Measurements from ENCODE around the gene CEP83. TPM values are rescaled to one million over a fixed set of nuclear protein-coding genes. Genes with fewer than 3 reads are reported as not detected.
"Not testable (repeated sequence)": the region's sequence is repeated elsewhere in the genome, so short reads cannot be mapped to it uniquely, and the experiment has no call there.

The CEP83 gene
- total RNA-seq, 4 donors from 2014 or later: 7.9 to 25.9 (median 11.4) TPM

- TF ChIP-seq CTCF (IDR thresholded peaks at IDR 0.05) (no peak), POLR2A (IDR thresholded peaks at IDR 0.05) (no peak)
- Histone ChIP-seq H3K9me3 (peaks cover 0 to 43% (median 10%) of the 10 kb centered on the region in 3 donors), H3K4me3 (no peak overlapping the region), H3K36me3 (peaks cover 0 to 6% (median 0%) of the 10 kb centered on the region in 3 donors), H3K27me3 (no peaks in the 10 kb centered on the region), H3K27ac (peak overlapping the region in 2 of 4 donors; percentile 7 to 8), H3K4me1 (peaks cover 0 to 14% (median 0%) of the 10 kb centered on the region in 3 donors)
- 10 to 22% methylated on average over 3 of the region's 3 CpGs for WGBS, 2 donors
- intact Hi-C loops (cut with DNase I): no loop called here
- DNase-seq: no peak
Observed at GRCh38 chr12:94427501-94428381, 31.9 kb downstream of the CEP83 start.

DNA sequence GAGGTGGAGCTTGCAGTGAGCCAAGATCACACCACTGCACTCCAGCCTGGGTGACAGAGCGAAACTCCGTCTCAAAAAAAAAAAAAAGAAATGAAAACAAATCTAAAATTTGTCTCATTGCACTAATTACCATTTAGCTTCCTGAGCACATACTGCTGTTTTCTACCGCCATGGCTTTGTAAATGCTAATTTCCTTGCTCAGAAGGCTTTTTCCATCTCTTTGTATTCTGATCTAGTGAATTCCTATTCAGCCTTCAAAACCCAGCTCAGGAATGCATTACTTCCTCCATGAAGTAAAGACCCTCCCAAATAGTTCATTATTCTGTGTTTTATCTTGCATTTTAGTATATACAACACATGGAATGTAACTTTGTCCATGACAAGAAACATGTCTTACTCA is 33.6 kb downstream of the CEP83 start:
- peaks cover 0 to 49% (median 27%) of the 10 kb centered on the region in 3 donors for H3K9me3 ChIP-seq
- H3K4me3 ChIP-seq: no peak overlapping the region
- peaks cover 0 to 14% (median 0%) of the 10 kb centered on the region in 3 donors for H3K4me1 ChIP-seq
- intact Hi-C loops (cut with DNase I): no loop called here
- WGBS, 2 donors: 98 to 99% methylated on average over 3 of the region's 3 CpGs
- DNase-seq: no peak
- no peak for TF ChIP-seq CTCF (IDR thresholded peaks at IDR 0.05)
- H3K27me3 ChIP-seq: no peaks in the 10 kb centered on the region
- H3K27ac ChIP-seq: no peak overlapping the region
- peaks cover 0 to 6% (median 0%) of the 10 kb centered on the region in 3 donors for H3K36me3 ChIP-seq

DNA sequence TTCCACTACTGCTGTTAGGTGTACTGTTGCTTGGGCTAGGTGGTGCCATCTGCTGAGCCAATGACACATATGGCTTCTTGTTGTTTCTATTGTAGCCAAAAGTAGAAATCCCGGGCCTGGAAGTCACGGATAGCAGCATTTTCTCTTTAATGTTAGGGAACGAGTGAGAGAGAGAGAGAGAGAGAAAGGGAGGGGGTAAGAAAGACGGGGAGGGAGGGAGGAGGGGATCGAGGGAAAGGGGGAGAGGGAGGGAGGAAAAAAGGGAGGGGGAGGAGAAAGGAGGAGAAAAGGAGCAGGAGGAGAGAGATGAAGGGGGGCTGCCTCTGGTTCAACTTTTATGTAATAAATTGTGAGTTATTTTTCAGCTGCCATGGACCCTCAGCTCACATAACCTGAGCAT is 34.8 kb downstream of the CEP83 start:
- H3K36me3 ChIP-seq; H3K27me3 ChIP-seq; intact Hi-C loops (cut with DNase I); DNase-seq: not testable (repeated sequence)
- Histone ChIP-seq H3K9me3 (peaks cover 0 to 42% (median 29%) of the 10 kb centered on the region in 3 donors), H3K4me1 (peaks cover 0 to 14% (median 0%) of the 10 kb centered on the region in 3 donors), H3K4me3 (peak overlapping the region in 1 of 4 donors; percentile 34), H3K27ac (peak overlapping the region in 1 of 4 donors; percentile 38)
- WGBS, 2 donors: 94 to 100% methylated on average over 3 to 4 of the region's 5 CpGs

DNA sequence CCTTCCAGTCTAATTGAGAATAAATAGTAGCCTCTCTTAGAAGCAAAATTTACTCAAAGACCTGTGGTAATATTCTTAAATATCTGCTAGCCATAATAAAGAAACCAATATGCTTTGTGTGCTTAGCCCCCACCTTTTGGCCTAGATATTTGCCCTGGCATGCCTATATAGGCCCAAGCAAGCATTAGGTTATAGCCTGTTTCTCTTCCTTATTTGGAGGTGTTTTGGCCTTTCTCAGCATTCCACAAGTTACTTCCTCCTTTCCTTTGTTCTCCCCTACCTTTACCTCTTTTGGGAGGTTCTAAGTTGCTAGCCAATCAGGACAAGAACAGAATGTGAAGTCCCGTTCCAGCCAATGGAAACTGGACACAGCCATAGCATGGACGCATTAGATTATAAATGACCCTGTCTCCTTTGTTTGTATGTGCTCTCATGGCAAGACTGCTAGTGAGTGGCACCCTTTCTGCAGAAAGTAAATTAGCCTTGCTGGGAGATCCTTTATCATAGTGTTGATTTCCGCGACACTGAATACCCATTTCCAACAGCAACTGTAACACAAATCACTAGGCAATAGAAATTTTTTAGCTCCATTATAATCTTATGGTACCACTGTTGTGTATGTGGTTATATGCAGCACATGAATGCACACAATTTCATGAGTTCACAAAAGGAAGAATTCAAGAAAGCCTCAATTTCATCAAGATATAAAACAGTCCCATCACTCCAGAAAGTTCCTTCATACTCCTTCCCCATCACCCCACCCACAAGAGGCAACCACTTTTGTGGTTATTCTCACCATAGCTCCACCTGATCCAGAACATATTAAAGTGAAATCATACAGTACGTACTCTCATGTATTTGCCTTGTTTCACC is 37.6 kb downstream of the CEP83 start:
- H3K27me3 ChIP-seq: no peaks in the 10 kb centered on the region
- TF ChIP-seq POLR2A (IDR thresholded peaks at IDR 0.05) (no peak), CTCF (IDR thresholded peaks at IDR 0.05) (no peak)
- H3K9me3 ChIP-seq: peaks cover 0 to 37% (median 29%) of the 10 kb centered on the region in 3 donors
- intact Hi-C loops (cut with DNase I): no loop called here
- DNase-seq: no peak
- peaks cover 0 to 6% (median 0%) of the 10 kb centered on the region in 3 donors for H3K36me3 ChIP-seq
- H3K27ac ChIP-seq: no peak overlapping the region
- H3K4me1 ChIP-seq: peaks cover 0 to under 1% (median 0%) of the 10 kb centered on the region in 3 donors
- 93 to 97% methylated on average over 5 of the region's 5 CpGs for WGBS, 2 donors
- H3K4me3 ChIP-seq: no peak overlapping the region

- H3K9me3 ChIP-seq: peaks cover 0 to 28% (median 24%) of the 10 kb centered on the region in 3 donors
- H3K27ac ChIP-seq: no peak overlapping the region
- 92 to 93% methylated on average over 1 of the region's 1 CpG for WGBS, 2 donors
- H3K36me3 ChIP-seq: no peaks in the 10 kb centered on the region
- TF ChIP-seq POLR2A (IDR thresholded peaks at IDR 0.05) (no peak), CTCF (IDR thresholded peaks at IDR 0.05) (no peak)
- no peak for DNase-seq
- no peaks in the 10 kb centered on the region for H3K4me1 ChIP-seq
- no peak overlapping the region for H3K4me3 ChIP-seq
- intact Hi-C loops (cut with DNase I): no loop called here
- H3K27me3 ChIP-seq: no peaks in the 10 kb centered on the region
Observed at GRCh38 chr12:94418517-94418916, 41.1 kb downstream of the CEP83 start.
